ENCODE data around the gene MBTD1. TPM values are rescaled to one million over a fixed set of nuclear protein-coding genes. Genes with fewer than 3 reads are reported as not detected.

MBTD1 gene
- total RNA-seq, 6 donors from 2014 or later, result 9.6 to 37.7 (median 14.1) TPM

DNA sequence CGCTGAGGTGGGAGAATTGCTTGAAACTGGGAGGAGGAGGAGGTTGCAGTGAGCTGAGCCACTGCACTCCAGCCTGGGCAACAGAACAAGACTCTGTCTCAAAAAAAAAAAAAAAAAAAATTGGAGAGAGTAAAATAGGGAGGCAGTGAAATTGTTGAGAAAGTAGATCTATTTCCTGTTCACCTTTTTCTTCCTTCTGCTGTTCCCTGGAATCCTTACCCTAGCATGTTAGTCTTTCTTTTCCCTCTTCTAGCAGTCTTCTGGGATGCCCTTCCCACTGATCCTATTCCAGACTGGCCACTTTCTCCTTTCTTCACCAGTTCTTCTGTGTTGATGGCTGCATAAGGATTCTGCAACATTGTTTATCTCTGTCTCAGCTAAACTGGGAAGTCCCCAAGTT, 90.5 kb downstream of the MBTD1 start:
- H3K27ac ChIP-seq, result no peak overlapping the region
- peaks cover 12 to 20% (median 17%) of the 10 kb centered on the region in 4 donors for H3K4me1 ChIP-seq
- ATAC-seq (ENCODE audit: low FRiP score in 2 of 2), result no peak
- H3K36me3 ChIP-seq, result peaks cover 12 to 52% (median 37%) of the 10 kb centered on the region in 4 donors
- TF ChIP-seq EP300 (IDR thresholded peaks at IDR 0.05) (no peak), POLR2AphosphoS5 (IDR thresholded peaks at IDR 0.05) (no peak), POLR2A (IDR thresholded peaks at IDR 0.05) (no peak)
- TF ChIP-seq, protein P1, sequence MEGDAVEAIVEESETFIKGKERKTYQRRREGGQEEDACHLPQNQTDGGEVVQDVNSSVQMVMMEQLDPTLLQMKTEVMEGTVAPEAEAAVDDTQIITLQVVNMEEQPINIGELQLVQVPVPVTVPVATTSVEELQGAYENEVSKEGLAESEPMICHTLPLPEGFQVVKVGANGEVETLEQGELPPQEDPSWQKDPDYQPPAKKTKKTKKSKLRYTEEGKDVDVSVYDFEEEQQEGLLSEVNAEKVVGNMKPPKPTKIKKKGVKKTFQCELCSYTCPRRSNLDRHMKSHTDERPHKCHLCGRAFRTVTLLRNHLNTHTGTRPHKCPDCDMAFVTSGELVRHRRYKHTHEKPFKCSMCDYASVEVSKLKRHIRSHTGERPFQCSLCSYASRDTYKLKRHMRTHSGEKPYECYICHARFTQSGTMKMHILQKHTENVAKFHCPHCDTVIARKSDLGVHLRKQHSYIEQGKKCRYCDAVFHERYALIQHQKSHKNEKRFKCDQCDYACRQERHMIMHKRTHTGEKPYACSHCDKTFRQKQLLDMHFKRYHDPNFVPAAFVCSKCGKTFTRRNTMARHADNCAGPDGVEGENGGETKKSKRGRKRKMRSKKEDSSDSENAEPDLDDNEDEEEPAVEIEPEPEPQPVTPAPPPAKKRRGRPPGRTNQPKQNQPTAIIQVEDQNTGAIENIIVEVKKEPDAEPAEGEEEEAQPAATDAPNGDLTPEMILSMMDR (IDR thresholded peaks at IDR 0.05), result no peak
- H3K9me3 ChIP-seq, result no peaks in the 10 kb centered on the region
- WGBS, 2 donors, result 100% methylated on average over 1 of the region's 1 CpG
- DNase-seq, result no peak
- no peaks in the 10 kb centered on the region for H3K27me3 ChIP-seq
- H3K4me3 ChIP-seq, result no peak overlapping the region

DNA sequence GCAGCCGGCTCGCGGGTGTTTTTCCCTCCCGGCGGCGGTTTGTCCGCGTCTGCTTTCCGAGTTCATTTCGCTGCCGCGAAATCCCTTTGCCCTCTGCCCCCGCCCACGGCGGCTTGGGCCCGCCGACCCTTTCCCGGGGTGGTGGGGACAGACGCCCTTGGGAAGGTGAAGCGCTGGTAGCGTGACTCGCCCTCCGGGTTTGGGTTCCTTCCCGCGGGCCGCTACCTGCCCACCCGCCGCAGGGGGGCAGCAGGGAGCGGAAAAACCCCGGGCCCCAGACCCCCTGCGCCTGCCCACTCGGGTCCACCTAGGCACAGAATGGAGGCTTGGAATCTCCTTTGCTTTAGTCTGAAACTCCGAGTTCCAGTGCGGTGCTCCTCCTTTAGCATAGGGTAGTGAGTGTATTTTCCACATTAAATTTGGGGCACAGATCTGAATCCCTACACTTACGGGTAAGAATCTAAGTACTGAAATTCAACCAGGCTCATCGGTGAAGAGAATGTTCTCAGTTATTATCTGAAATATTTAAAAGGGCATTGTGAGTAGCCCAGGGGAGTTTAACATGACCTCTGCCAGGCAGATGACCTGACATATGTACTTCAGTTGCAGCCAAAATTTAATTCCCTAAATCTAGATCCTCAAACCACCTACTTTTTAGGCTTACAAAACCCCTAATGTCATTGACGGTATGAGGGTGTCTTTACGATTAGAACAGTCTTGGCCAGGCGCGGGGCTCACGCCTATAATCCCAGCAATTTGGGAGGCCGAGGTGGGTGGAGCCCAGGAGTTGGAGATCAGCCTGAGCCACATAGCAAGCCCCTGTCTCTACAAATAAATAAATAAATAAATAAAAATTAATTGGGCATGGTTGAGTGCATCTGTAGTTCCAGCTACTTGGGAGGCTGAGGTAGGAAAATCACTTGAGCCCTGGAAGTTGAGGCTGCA, 92.6 kb downstream of the MBTD1 start:
- Histone ChIP-seq H3K4me3 (peak overlapping the region; percentile 61 to 100 (median 93)), H3K9me3 (no peaks in the 10 kb centered on the region), H3K36me3 (peaks cover 12 to 42% (median 34%) of the 10 kb centered on the region in 4 donors), H3K4me1 (peaks cover 12 to 20% (median 17%) of the 10 kb centered on the region in 4 donors), H3K27me3 (no peaks in the 10 kb centered on the region), H3K27ac (peak overlapping the region; percentile 90 to 94 (median 93))
- TF ChIP-seq POLR2A (IDR thresholded peaks at IDR 0.05) (no peak), POLR2AphosphoS5 (IDR thresholded peaks at IDR 0.05) (no peak)
- TF ChIP-seq, protein P1 (IDR thresholded peaks at IDR 0.05), result peak; percentile 63 to 70 (median 67)
- DNase-seq (peak; percentile 56 to 91), ATAC-seq (ENCODE audit: low FRiP score in 2 of 2) (peak; percentile 35 to 74)
- WGBS, 2 donors, result 20 to 67% methylated on average over 9 to 37 of the region's 42 CpGs

DNA sequence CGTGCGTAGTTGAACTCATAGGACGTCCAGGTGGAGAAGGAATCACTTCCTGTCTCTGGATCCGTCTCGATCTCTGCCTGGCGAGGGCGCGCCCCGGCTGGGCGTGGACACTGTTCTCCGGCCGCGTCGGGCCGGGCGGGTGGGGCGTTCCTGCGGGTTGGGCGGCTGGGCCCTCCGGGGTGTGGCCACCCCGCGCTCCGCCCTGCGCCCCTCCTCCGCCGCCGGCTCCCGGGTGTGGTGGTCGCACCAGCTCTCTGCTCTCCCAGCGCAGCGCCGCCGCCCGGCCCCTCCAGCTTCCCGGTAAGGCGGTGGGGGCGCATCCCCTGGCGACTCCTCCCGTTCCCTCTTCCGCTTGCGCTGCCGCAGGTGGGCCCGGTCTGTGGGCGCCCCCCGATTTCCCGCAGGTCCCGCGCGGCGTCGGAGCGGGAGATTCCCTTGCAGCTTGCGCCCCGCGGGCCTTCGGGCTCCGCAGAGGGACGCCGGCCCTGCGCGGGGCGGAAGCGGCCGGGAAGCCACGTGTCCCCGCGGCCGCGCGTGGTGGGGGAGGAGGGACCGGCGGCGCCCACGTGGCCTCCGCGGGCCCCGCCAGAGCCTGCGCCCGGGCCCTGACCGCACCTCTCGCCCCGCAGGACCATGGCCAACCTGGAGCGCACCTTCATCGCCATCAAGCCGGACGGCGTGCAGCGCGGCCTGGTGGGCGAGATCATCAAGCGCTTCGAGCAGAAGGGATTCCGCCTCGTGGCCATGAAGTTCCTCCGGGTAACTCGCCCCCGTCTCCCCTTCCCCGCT, 93.5 kb downstream of the MBTD1 start, which contains the start of gene NME2:
TSS of gene NME2 (plus strand) at position 214 of the 789 bp plus-strand sequence. CDS start at position 634, 420 bp downstream.
- Histone ChIP-seq H3K36me3 (peaks cover 8 to 42% (median 32%) of the 10 kb centered on the region in 4 donors), H3K27me3 (no peaks in the 10 kb centered on the region), H3K9me3 (no peaks in the 10 kb centered on the region), H3K4me1 (peaks cover 12 to 20% (median 17%) of the 10 kb centered on the region in 4 donors), H3K4me3 (peak within 1 kb of the TSS; percentile 61 to 100 (median 93)), H3K27ac (peak within 1 kb of the TSS; percentile 90 to 94 (median 93))
- 0 to 1% methylated on average over 5 to 33 of the region's 98 CpGs for WGBS, 2 donors
- peak; percentile 94 to 98 for DNase-seq
- TF ChIP-seq POLR2A (IDR thresholded peaks at IDR 0.05) (peak in 3 of 4 donors; percentile 13 to 73 (median 65)), POLR2AphosphoS5 (IDR thresholded peaks at IDR 0.05) (peak; percentile 70 to 78)
- TF ChIP-seq, protein P1 (IDR thresholded peaks at IDR 0.05), result no peak
- peak; percentile 96 to 98 for ATAC-seq (ENCODE audit: low FRiP score in 2 of 2)

DNA sequence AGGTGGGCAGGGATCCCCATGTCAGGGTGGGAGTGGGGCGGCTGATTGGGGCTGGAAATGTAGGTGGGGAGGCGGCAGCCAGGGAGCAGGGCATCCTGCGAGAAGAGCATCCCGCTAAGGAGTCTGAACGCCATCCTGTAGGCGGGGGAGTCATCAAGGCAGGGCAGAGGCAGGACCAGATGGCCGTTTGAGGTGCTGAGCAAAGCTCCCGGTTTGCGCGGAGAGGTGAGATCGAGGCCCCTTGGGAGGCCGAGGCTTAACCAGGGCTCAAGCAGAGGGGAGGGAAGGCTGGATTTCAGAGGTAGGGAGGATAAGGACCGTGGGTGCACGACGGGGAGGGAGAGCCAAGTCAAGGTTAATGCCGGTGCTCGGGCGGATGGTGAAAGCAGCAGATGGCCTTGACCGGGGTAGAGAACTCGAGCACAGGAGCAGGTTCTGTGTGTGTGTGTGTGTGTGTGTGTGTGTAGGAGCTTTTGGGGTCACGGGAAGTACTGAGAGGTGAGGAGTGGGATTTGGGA, 94.1 kb downstream of the MBTD1 start:
- TF ChIP-seq EP300 (IDR thresholded peaks at IDR 0.05) (no peak), POLR2A (IDR thresholded peaks at IDR 0.05) (no peak), POLR2AphosphoS5 (IDR thresholded peaks at IDR 0.05) (no peak)
- TF ChIP-seq, protein P1 (IDR thresholded peaks at IDR 0.05), result no peak
- Histone ChIP-seq H3K4me3 (peak overlapping the region; percentile 61 to 100 (median 93)), H3K9me3 (no peaks in the 10 kb centered on the region), H3K4me1 (peaks cover 12 to 20% (median 17%) of the 10 kb centered on the region in 4 donors), H3K27me3 (no peaks in the 10 kb centered on the region), H3K27ac (peak overlapping the region; percentile 90 to 94 (median 93)), H3K36me3 (peaks cover 4 to 42% (median 31%) of the 10 kb centered on the region in 4 donors)
- ATAC-seq (ENCODE audit: low FRiP score in 2 of 2) (peak; percentile 15 to 52), DNase-seq (peak; percentile 25 to 29)
- 15 to 22% methylated on average over 21 of the region's 21 CpGs for WGBS, 2 donors

All from upper lobe of left lung (tissue), 6 donors.